NCI-H2171 treated with DMSO at 0.1 percent for 48 hours (cell line): Measurements from ENCODE around the gene CACNA1D.

Experiments used
- DNase-seq: peaks from one replicate; lab custom pipeline; 2025; lab: John Stamatoyannopoulos, UW

Gene CACNA1D

GRCh38 chr3:53823956-53824657, 329.7 kb downstream of the CACNA1D start:
- DNase-seq: no peak

- DNase-seq: no peak
Measured at GRCh38 chr3:53824795-53825194, 330.4 kb downstream of the CACNA1D start.

- DNase-seq: no peak
Measured at GRCh38 chr3:53826048-53826447, 331.6 kb downstream of the CACNA1D start.

DNA sequence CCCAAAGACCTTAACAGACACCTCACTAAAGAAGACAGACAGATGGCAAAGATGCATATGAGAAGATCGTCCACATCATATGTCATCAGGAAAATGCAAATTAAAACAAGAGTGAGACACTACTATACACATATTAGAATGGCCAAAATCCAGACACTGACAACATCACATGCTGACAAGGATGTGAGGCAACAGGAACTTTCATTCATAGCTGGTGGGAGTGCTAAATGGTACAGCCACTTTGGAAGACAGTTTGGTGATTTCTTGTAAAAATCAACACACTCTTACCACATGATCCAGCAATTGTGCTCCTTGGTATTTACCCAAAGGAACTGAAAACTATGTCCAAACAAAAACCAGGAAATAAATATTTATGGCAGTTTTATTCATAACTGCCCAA, 334.2 kb downstream of the CACNA1D start:
- no peak for DNase-seq

GRCh38 chr3:53829605-53830004, 335.2 kb downstream of the CACNA1D start:
- DNase-seq: no peak

DNA sequence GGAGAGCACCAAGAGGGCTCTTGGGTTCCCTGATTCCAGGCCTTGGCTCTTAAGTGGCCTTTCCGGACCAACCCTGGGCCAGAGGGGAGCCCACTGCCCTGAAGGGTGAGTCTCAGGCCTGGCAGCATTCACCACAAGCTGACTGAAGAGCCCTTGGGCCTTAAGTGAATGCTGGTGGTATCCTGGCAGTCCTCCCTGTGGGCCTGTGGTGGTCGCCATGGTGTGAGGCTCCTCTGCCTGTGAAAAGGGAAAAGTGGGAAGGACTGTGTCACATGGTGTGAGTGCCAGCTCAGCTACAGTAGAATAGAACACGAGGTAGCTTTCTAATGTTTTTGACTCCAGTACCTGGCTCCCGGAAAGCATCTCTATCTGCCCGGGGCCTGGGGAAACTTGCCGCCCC, 336.5 kb downstream of the CACNA1D start:
- DNase-seq: no peak

GRCh38 chr3:53833053-53833645, 338.7 kb downstream of the CACNA1D start:
- no peak for DNase-seq

GRCh38 chr3:53833700-53834099, 339.3 kb downstream of the CACNA1D start:
- DNase-seq: no peak

DNA sequence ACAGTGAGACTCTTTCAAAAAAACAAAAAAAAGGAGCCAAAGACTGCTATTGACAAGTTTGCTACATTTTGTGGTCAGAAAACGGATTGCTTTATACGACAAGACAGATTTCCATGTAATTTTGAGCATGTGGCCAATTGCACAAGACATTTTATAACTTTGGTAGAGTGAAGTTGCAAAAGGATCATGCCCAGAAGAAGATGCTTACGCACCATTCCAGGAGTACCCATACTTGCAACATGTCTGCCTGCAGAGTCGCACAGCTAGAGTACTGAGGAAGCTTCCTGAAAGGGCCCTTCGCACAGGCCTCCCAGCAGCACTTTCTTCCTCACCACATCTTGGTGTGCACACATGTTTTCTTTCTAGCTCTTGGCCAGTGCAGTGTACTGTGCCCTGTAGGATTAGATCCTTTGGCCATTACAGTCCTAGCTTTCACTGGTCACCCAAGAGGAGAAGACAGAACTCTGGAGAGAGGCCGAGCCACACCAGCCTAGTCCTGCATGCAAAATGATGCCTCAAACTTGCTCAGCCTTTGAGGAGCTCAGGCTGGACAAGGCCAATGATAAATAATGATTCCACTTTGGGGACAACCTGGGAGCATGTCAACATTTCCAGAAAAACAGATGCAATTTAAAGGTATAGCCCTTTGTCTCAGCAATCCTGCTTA, 340.2 kb downstream of the CACNA1D start:
- DNase-seq: no peak

DNA sequence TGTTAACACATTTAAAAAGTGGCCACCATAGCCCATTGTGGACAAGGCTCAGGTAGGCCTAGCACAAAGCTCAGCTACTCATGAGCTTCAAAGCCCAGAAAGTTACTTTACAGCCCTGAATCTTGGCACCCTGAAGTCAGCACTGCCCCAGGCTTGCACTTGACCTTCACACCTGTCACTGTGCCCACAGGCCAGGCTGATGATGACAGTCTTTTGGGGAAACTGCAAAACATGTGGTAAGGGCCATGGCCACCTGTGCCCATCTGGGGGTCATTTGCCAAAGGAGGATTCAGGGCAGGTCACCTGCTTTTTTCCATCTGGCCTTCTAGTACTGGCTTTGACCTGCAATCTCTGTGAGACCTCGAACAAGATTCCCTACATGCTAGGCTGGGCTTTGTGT, 340.8 kb downstream of the CACNA1D start:
- DNase-seq: no peak

- DNase-seq: no peak
Measured at GRCh38 chr3:53836084-53836872, 341.9 kb downstream of the CACNA1D start.

DNA sequence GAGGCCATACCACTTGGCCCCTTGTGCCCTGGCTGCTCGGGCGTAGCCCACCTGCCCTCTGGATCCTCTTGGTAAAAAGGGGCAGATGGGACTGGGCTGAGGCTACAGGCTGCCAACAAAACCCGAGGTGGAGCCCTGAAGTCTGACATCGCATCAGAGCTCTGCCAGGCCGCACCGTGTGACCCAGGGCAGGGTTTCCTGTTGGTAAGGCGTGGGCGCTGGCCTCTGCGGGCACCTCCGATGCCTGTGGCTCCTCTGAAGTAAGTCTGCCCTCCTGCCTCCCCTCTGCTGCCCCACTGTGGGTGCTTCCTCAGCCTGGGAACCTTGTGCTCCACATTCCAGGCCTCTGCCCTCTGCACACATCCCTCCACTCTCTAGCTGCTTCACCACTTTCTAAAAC, 342.9 kb downstream of the CACNA1D start:
- DNase-seq: no peak

- no peak for DNase-seq
Measured at GRCh38 chr3:53841296-53841695, 346.9 kb downstream of the CACNA1D start.

- DNase-seq: no peak
Measured at GRCh38 chr3:53842436-53843194, 348.2 kb downstream of the CACNA1D start.

GRCh38 chr3:53843195-53844177, 349.1 kb downstream of the CACNA1D start:
- DNase-seq: peak; percentile 52

DNA sequence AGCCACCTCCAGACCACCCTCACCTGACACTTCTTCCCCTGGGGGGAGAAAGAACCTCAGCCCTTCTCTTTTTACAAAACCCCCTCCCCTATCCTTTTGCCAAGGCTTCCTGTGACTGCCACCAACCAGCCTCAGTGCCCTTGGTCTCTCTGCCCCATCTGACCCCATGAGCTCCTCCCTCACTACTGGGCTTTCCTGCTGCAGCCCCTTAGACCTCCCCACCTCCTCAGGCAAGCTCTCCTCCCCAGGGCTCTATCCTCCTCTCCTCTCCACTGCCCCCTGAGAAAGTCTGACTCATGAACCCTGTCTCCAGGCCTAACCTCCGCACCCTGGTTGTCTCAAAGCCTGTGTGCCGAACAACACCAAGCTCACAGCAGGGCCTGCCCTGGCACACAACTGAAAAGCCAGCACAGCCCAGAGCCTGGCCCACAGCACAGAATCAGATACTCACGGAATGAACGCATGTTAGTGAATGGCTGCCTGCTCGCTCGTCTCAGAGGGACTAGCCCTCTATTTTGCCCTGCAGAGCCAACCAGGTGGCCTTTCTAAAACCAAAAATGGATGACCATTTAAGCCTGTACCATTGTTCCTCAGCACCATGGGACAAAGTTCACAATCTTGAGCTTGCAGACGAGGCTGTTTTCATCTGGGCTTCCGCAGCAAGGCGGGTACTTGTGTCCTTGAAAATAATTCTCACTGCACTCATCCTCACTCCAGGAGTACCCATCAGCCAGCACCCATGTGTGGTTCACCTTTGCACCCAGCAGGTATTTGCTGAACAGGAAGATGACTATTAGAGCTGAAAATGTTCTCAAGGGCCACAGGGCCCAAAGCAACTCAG, 350.1 kb downstream of the CACNA1D start:
- no peak for DNase-seq

DNA sequence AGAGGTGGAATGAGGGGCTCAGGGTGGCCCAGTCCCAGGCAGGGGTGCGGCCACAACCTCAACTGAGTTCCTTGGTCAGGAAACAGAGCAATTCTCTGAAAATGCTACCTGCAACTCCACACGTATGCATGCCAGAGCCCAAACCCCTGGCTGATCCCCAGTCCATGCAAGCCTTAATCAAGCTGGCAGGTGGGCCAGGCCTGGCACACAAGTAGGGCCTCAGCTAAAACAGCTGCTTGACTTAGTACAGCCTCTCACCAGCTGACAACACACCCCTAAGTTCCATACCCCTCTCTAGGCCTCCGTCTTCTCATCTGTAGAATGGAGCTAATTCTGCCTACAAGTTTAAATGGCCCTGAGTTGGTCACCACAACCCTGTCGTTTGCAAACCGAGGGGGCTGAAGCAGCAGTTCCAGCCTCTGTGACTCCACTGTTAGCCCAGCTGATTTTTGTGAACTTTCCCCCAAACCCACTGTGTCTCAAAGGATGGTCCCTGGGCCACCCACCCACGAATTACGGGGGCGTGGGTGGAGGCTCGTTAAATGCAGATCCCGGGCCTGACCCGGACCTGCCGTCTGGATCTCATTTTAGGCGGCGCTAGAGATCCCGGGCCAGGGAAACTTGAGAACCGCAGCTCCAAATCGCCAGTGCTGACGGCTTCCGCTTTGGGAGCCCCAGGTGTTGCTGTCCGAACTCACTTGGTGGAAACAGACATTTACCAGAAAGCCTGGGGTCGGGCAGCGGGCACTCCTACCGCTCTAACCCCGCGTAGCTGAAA, 350.9 kb downstream of the CACNA1D start:
- no peak for DNase-seq

- no peak for DNase-seq
Measured at GRCh38 chr3:53845881-53846133, 351.4 kb downstream of the CACNA1D start.

GRCh38 chr3:53846134-53846850, 351.9 kb downstream of the CACNA1D start, which contains the start of the genes CHDH and IL17RB:
Gene CHDH, minus strand, starts transcription at chr3:53846419. Its CDS starts 22,411 bp downstream, at chr3:53824008.
Gene IL17RB, plus strand, starts transcription at chr3:53846568. Its CDS starts 21 bp downstream, at chr3:53846589.
- no peak for DNase-seq
